Lower lobe of right lung (tissue), 2 donors: ENCODE results near the gene CDYL2. TPM values are rescaled to one million over a fixed set of nuclear protein-coding genes. Genes with fewer than 3 reads are reported as not detected.

Experiments used
- ATAC-seq, 2 donors: fragments of 200-7000 bp; cut with Tn5 transposase; one replicate each; pipeline ENCODE4 v1.9.1; 2020 to 2022; ENCODE audit warnings: mild to moderate bottlenecking in 2 of 2, moderate library complexity in 2 of 2
- DNase-seq: peaks from one replicate; pipeline ENCODE4 v3.0.0-alpha.2; 2020
- H3K27ac ChIP-seq: fragments of 200-600 bp; one replicate; pipeline ENCODE4 v1.8.0; 2022
- H3K27me3 ChIP-seq: fragments of 200-600 bp; one replicate; pipeline ENCODE4 v1.8.0; 2022; ENCODE audit warnings: low read depth
- H3K36me3 ChIP-seq: fragments of 200-600 bp; one replicate; pipeline ENCODE4 v1.8.0; 2022; ENCODE audit warnings: mild to moderate bottlenecking
- H3K4me1 ChIP-seq: fragments of 200-600 bp; one replicate; pipeline ENCODE4 v1.8.0; 2022
- H3K4me3 ChIP-seq: fragments of 200-600 bp; one replicate; pipeline ENCODE4 v1.8.0; 2022; ENCODE audit warnings: mild to moderate bottlenecking
- H3K9me3 ChIP-seq: fragments of 200-600 bp; one replicate; pipeline ENCODE4 v1.8.0; 2022
- intact Hi-C: fragments of 100-400 bp; cut with DNase I; formaldehyde crosslinking; loops from one replicate; pipeline ENCODE4 v1.11.0; 2022
- total RNA-seq: library from RNA; stranded (reverse); fragmentation: NEBNext Ultra II Directional; extraction: Animal tissue kit (Norgen Biotek cat#: 25700); gene quantifications from one replicate; pipeline ENCODE4 v1.2.1, GENCODE V29; 2021
- TF ChIP-seq, protein P1 (sequence below): fragments of 200-600 bp; IDR thresholded peaks from one replicate; pipeline ENCODE4 v1.8.0; 2022; ENCODE audit warnings: antibody characterized with exemption, mild to moderate bottlenecking
- donor health status: DM: no; HTN: yes; CAD: no; lungs with severe emphysema.

The CDYL2 gene
- total RNA-seq, 1 donor from 2014 or later = 14.7 TPM

GRCh38 chr16:80746231-80746630 lies 58.2 kb downstream of the CDYL2 start:
- no peak for ATAC-seq
- TF ChIP-seq, protein P1, sequence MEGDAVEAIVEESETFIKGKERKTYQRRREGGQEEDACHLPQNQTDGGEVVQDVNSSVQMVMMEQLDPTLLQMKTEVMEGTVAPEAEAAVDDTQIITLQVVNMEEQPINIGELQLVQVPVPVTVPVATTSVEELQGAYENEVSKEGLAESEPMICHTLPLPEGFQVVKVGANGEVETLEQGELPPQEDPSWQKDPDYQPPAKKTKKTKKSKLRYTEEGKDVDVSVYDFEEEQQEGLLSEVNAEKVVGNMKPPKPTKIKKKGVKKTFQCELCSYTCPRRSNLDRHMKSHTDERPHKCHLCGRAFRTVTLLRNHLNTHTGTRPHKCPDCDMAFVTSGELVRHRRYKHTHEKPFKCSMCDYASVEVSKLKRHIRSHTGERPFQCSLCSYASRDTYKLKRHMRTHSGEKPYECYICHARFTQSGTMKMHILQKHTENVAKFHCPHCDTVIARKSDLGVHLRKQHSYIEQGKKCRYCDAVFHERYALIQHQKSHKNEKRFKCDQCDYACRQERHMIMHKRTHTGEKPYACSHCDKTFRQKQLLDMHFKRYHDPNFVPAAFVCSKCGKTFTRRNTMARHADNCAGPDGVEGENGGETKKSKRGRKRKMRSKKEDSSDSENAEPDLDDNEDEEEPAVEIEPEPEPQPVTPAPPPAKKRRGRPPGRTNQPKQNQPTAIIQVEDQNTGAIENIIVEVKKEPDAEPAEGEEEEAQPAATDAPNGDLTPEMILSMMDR = no peak
- H3K27me3 ChIP-seq = no peaks in the 10 kb centered on the region
- no peak for DNase-seq
- intact Hi-C loops = no loop called here
- no peak overlapping the region for H3K4me3 ChIP-seq
- no peaks in the 10 kb centered on the region for H3K4me1 ChIP-seq
- H3K27ac ChIP-seq = no peak overlapping the region
- no peaks in the 10 kb centered on the region for H3K9me3 ChIP-seq
- H3K36me3 ChIP-seq = no peaks in the 10 kb centered on the region

- no peak overlapping the region for H3K4me3 ChIP-seq
- intact Hi-C loops = no loop called here
- no peak overlapping the region for H3K27ac ChIP-seq
- ATAC-seq (no peak), DNase-seq (no peak)
- H3K27me3 ChIP-seq = no peaks in the 10 kb centered on the region
- H3K4me1 ChIP-seq = no peaks in the 10 kb centered on the region
- no peaks in the 10 kb centered on the region for H3K36me3 ChIP-seq
- TF ChIP-seq, protein P1 = no peak
- peaks cover 8% of the 10 kb centered on the region for H3K9me3 ChIP-seq
Measured at GRCh38 chr16:80744856-80745255, 59.5 kb downstream of the CDYL2 start.

GRCh38 chr16:80743772-80744171 lies 60.6 kb downstream of the CDYL2 start:
- intact Hi-C loops = no loop called here
- no peak overlapping the region for H3K4me3 ChIP-seq

GRCh38 chr16:80743273-80743672 lies 61.1 kb downstream of the CDYL2 start:
- Histone ChIP-seq H3K27me3 (no peaks in the 10 kb centered on the region), H3K4me3 (no peak overlapping the region), H3K9me3 (peaks cover 13% of the 10 kb centered on the region), H3K4me1 (no peaks in the 10 kb centered on the region), H3K27ac (no peak overlapping the region), H3K36me3 (no peaks in the 10 kb centered on the region)
- ATAC-seq (no peak), DNase-seq (no peak)
- TF ChIP-seq, protein P1 = no peak
- intact Hi-C loops = no loop called here

More at GRCh38 chr16:80743772-80744171, 60.6 kb downstream of the CDYL2 start:
- Histone ChIP-seq H3K4me1 (no peaks in the 10 kb centered on the region), H3K9me3 (peaks cover 13% of the 10 kb centered on the region), H3K27me3 (no peaks in the 10 kb centered on the region), H3K36me3 (no peaks in the 10 kb centered on the region), H3K27ac (no peak overlapping the region)
- TF ChIP-seq, protein P1 = no peak
- no peak for ATAC-seq
- no peak for DNase-seq

GRCh38 chr16:80742331-80742730 lies 62.1 kb downstream of the CDYL2 start:
- no peaks in the 10 kb centered on the region for H3K36me3 ChIP-seq
- H3K4me3 ChIP-seq = no peak overlapping the region
- intact Hi-C loops = no loop called here
- H3K27ac ChIP-seq = no peak overlapping the region
- TF ChIP-seq, protein P1 = no peak
- H3K4me1 ChIP-seq = no peaks in the 10 kb centered on the region
- no peak for DNase-seq
- no peaks in the 10 kb centered on the region for H3K27me3 ChIP-seq
- ATAC-seq = no peak
- H3K9me3 ChIP-seq = peaks cover 13% of the 10 kb centered on the region

- DNase-seq (no peak), ATAC-seq (no peak)
- no peaks in the 10 kb centered on the region for H3K27me3 ChIP-seq
- no peak overlapping the region for H3K27ac ChIP-seq
- H3K4me3 ChIP-seq = no peak overlapping the region
- no peaks in the 10 kb centered on the region for H3K4me1 ChIP-seq
- peaks cover 13% of the 10 kb centered on the region for H3K9me3 ChIP-seq
- no peaks in the 10 kb centered on the region for H3K36me3 ChIP-seq
- TF ChIP-seq, protein P1 = no peak
- intact Hi-C loops = no loop called here
Measured at GRCh38 chr16:80741724-80742123, 62.7 kb downstream of the CDYL2 start.
